ENCODE results near the gene ITCH.
"Not testable (repeated sequence)": the region's sequence is repeated elsewhere in the genome, so short reads cannot be mapped to it uniquely, and the experiment has no call there.

ITCH gene

DNA sequence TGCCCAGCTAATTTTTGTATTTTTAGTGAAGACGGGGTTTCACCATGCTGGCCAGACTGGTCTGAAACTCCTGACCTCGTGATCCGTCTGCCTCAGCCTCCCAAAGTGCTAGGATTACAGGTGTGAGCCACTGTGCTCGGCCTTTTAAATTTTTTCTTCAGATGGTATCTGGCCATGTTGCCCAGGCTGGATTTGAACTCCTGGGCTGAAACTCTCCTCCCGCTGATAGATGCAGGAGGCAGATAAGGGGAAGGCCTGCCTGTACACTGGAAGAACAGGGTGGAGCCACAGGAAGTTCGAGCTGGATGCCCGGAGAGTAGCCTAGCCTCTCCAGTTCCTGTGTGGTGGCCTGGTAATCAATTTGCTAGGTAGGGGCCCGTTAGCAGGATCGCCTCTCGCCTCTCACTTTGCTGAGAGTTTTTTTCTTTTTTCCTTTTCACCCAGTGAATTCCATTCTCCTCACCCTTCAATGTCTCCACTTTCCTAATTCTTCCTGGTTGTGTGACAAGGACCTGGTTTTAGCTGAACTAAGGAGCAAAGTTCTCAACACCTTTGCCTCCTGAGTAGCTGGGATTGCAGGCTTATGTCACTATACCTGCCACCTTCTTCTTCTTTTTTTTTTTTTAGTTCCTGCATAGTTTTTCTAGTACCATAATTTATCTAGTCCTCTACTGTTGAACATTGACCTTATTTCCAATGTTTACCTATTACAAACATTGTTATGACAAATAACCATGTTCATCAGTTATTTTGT, 19.4 kb upstream of the ITCH start:
- H3K4me3 ChIP-seq (ENCODE audit: insufficient read depth, low read length, poor library complexity, severe bottlenecking): no peak overlapping the region
- no peaks in the 10 kb centered on the region for H3K36me3 ChIP-seq (ENCODE audit: low read length)
- peaks cover 6% of the 10 kb centered on the region; the same call in 1 of the 2 replicates for H3F3A ChIP-seq (ENCODE audit: insufficient read depth)
- H3K9me2 ChIP-seq (replicated peaks; ENCODE audit: insufficient read depth, low read length): no peaks in the 10 kb centered on the region
- no peak overlapping the region for H3K4me2 ChIP-seq (ENCODE audit: low read depth, low read length, poor library complexity, severe bottlenecking)
- no peaks in the 10 kb centered on the region for H3K27me3 ChIP-seq (ENCODE audit: low read length)
- H3K27ac ChIP-seq (ENCODE audit: low read depth, low read length): no peak overlapping the region
- H4K20me1 ChIP-seq (ENCODE audit: low read depth, low read length): no peaks in the 10 kb centered on the region
- H3K9ac ChIP-seq (ENCODE audit: low read length): no peak overlapping the region
- no peak overlapping the region for H2AFZ ChIP-seq (ENCODE audit: low read depth, low read length, severe bottlenecking)
- H3K9me3 ChIP-seq (ENCODE audit: insufficient read depth, low read length): no peaks in the 10 kb centered on the region
- TF ChIP-seq, protein P1, sequence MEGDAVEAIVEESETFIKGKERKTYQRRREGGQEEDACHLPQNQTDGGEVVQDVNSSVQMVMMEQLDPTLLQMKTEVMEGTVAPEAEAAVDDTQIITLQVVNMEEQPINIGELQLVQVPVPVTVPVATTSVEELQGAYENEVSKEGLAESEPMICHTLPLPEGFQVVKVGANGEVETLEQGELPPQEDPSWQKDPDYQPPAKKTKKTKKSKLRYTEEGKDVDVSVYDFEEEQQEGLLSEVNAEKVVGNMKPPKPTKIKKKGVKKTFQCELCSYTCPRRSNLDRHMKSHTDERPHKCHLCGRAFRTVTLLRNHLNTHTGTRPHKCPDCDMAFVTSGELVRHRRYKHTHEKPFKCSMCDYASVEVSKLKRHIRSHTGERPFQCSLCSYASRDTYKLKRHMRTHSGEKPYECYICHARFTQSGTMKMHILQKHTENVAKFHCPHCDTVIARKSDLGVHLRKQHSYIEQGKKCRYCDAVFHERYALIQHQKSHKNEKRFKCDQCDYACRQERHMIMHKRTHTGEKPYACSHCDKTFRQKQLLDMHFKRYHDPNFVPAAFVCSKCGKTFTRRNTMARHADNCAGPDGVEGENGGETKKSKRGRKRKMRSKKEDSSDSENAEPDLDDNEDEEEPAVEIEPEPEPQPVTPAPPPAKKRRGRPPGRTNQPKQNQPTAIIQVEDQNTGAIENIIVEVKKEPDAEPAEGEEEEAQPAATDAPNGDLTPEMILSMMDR (IDR thresholded peaks at IDR 0.05; ENCODE audit: insufficient read depth, low read length, poor library complexity, severe bottlenecking): no peak
- no peak for TF ChIP-seq EZH2phosphoT487 (conservative IDR thresholded peaks at IDR 0.05; ENCODE audit: low read length)
- no peaks in the 10 kb centered on the region for H3K79me2 ChIP-seq (ENCODE audit: insufficient read depth, low read length)

DNA sequence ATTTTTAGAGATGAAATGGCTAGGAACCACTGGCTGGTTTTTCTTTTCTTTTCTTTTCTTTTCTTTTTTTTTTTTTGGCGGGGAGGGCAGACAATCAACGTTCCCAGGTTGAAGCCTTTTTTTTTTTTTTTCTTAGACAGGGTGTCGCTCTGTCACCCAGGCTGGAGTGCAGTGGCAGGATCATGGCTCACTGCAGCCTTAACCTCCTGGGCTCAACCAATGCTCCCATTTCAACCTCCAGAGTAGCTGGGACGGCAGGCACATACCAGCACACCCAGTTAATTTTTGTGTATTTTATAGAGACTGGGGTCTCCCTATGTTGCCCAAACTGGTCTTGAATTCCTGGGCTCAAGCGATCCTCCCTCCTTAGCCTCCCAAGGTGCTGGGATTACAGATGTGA, 18.8 kb upstream of the ITCH start:
- no peak overlapping the region for H3K27ac ChIP-seq (ENCODE audit: low read depth, low read length)
- H3K9me2 ChIP-seq (replicated peaks; ENCODE audit: insufficient read depth, low read length): no peaks in the 10 kb centered on the region
- no peak overlapping the region for H2AFZ ChIP-seq (ENCODE audit: low read depth, low read length, severe bottlenecking)
- H3K27me3 ChIP-seq (ENCODE audit: low read length): no peaks in the 10 kb centered on the region
- peaks cover 6% of the 10 kb centered on the region; the same call in 1 of the 2 replicates for H3F3A ChIP-seq (ENCODE audit: insufficient read depth)
- no peaks in the 10 kb centered on the region for H3K79me2 ChIP-seq (ENCODE audit: insufficient read depth, low read length)
- TF ChIP-seq, protein P1 (IDR thresholded peaks at IDR 0.05; ENCODE audit: insufficient read depth, low read length, poor library complexity, severe bottlenecking): no peak
- TF ChIP-seq EZH2phosphoT487 (conservative IDR thresholded peaks at IDR 0.05; ENCODE audit: low read length): no peak
- H4K20me1 ChIP-seq (ENCODE audit: low read depth, low read length): no peaks in the 10 kb centered on the region
- no peaks in the 10 kb centered on the region for H3K36me3 ChIP-seq (ENCODE audit: low read length)
- H3K4me2 ChIP-seq (ENCODE audit: low read depth, low read length, poor library complexity, severe bottlenecking): no peak overlapping the region
- no peak overlapping the region for H3K4me3 ChIP-seq (ENCODE audit: insufficient read depth, low read length, poor library complexity, severe bottlenecking)
- no peaks in the 10 kb centered on the region for H3K9me3 ChIP-seq (ENCODE audit: insufficient read depth, low read length)
- no peak overlapping the region for H3K9ac ChIP-seq (ENCODE audit: low read length)

DNA sequence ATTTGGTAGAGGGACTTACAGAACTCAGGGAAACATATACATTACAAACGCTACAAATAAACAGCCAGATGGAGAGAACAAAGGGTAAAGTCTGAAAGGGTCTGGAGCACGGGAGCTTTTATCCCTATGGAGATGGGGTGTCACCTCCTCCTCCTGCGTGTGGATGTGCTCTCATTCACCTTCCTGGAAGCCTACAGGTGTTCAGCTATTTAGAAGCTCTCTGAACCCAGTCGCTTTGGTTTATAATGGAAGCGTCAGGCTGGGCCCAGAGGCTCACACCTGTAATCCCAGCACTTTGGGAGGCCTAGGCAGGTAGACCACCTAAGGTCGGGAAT, 17.7 kb upstream of the ITCH start:
- H3K27me3 ChIP-seq (ENCODE audit: low read length): no peaks in the 10 kb centered on the region
- no peak overlapping the region for H3K4me3 ChIP-seq (ENCODE audit: insufficient read depth, low read length, poor library complexity, severe bottlenecking)
- 0 out of 2 replicates have a peak, but pooled peaks cover 2% of the 10 kb centered on the region for H3F3A ChIP-seq (ENCODE audit: insufficient read depth)
- no peaks in the 10 kb centered on the region for H4K20me1 ChIP-seq (ENCODE audit: low read depth, low read length)
- no peak overlapping the region for H3K9ac ChIP-seq (ENCODE audit: low read length)
- H3K79me2 ChIP-seq (ENCODE audit: insufficient read depth, low read length): no peaks in the 10 kb centered on the region
- no peak overlapping the region for H3K27ac ChIP-seq (ENCODE audit: low read depth, low read length)
- H3K4me2 ChIP-seq (ENCODE audit: low read depth, low read length, poor library complexity, severe bottlenecking): no peak overlapping the region
- no peak for TF ChIP-seq EZH2phosphoT487 (conservative IDR thresholded peaks at IDR 0.05; ENCODE audit: low read length)
- TF ChIP-seq, protein P1 (IDR thresholded peaks at IDR 0.05; ENCODE audit: insufficient read depth, low read length, poor library complexity, severe bottlenecking): no peak
- no peak overlapping the region for H2AFZ ChIP-seq (ENCODE audit: low read depth, low read length, severe bottlenecking)
- no peaks in the 10 kb centered on the region for H3K36me3 ChIP-seq (ENCODE audit: low read length)
- H3K9me3 ChIP-seq (ENCODE audit: insufficient read depth, low read length): no peaks in the 10 kb centered on the region
- no peaks in the 10 kb centered on the region for H3K9me2 ChIP-seq (replicated peaks; ENCODE audit: insufficient read depth, low read length)

DNA sequence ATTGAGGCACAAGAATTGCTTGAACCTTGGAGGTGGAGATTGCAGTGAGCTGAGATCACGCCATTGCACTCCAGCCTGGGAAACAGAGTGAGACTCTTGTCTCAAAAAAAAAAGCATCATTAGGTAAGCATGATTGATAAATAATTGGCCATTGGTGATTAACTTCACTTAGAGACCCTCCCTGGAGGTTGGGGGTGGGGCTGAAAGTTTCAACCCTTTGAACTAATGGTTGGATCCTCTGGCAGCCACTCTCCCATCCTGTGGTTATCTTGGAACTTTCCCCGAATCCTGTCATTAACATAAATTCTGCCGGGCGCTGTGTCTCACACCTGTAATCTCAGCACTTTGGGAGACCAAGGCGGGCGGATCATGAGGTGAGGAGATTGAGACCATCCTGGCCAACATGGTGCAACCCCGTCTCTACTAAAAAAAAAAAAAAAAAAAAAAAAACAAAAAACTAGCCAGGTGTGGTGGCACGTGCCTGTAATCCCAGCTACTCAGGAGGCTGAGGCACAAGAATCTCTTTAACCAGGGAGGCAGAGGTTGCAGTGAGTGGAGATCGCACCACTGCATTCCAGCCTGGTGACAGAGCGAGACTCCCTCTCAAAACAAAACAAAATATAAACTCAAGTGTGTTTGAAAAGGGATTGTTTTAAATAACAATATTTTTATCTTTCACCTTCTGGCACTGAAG, 17.1 kb upstream of the ITCH start:
- H3F3A ChIP-seq (ENCODE audit: insufficient read depth); H3K4me3 ChIP-seq (ENCODE audit: insufficient read depth, low read length, poor library complexity, severe bottlenecking); H3K9me2 ChIP-seq (replicated peaks; ENCODE audit: insufficient read depth, low read length); H4K20me1 ChIP-seq (ENCODE audit: low read depth, low read length); H3K4me2 ChIP-seq (ENCODE audit: low read depth, low read length, poor library complexity, severe bottlenecking); H3K36me3 ChIP-seq (ENCODE audit: low read length); H3K27me3 ChIP-seq (ENCODE audit: low read length); H3K79me2 ChIP-seq (ENCODE audit: insufficient read depth, low read length); H3K9me3 ChIP-seq (ENCODE audit: insufficient read depth, low read length); H3K9ac ChIP-seq (ENCODE audit: low read length); H3K27ac ChIP-seq (ENCODE audit: low read depth, low read length); H2AFZ ChIP-seq (ENCODE audit: low read depth, low read length, severe bottlenecking): not testable (repeated sequence)

DNA sequence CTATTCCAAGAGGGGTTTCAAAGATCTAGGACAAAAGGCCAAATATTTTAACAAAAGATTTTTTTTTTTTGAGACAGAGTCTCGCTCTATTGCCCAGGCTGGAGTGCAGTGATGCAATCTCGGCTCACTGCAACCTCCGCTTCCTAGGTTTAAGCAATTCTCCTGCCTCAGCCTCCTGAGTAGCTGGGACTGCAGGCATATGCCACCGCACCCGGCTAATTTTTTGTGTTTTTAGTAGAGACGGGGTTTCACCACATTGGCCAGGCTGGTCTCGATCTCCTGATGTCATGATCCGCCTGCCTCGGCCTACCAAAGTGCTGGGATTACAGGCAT, 16.6 kb upstream of the ITCH start:
- H3K4me3 ChIP-seq (ENCODE audit: insufficient read depth, low read length, poor library complexity, severe bottlenecking); H3K27ac ChIP-seq (ENCODE audit: low read depth, low read length); H3K9me2 ChIP-seq (replicated peaks; ENCODE audit: insufficient read depth, low read length); H3K79me2 ChIP-seq (ENCODE audit: insufficient read depth, low read length); H4K20me1 ChIP-seq (ENCODE audit: low read depth, low read length); H3K4me2 ChIP-seq (ENCODE audit: low read depth, low read length, poor library complexity, severe bottlenecking); H3K27me3 ChIP-seq (ENCODE audit: low read length); H3K9ac ChIP-seq (ENCODE audit: low read length); H3F3A ChIP-seq (ENCODE audit: insufficient read depth); H3K36me3 ChIP-seq (ENCODE audit: low read length); H3K9me3 ChIP-seq (ENCODE audit: insufficient read depth, low read length); H2AFZ ChIP-seq (ENCODE audit: low read depth, low read length, severe bottlenecking): not testable (repeated sequence)
